NK-92 (cell line): ENCODE measurements around the gene TARBP1.
"Not testable (repeated sequence)": the region's sequence is repeated elsewhere in the genome, so short reads cannot be mapped to it uniquely, and the experiment has no call there.

Source experiments
- DNase-seq: peaks from one replicate; lab custom pipeline; 2025; ENCODE audit not compliant: unreplicated experiment; lab: John Stamatoyannopoulos, UW

Gene TARBP1

DNA sequence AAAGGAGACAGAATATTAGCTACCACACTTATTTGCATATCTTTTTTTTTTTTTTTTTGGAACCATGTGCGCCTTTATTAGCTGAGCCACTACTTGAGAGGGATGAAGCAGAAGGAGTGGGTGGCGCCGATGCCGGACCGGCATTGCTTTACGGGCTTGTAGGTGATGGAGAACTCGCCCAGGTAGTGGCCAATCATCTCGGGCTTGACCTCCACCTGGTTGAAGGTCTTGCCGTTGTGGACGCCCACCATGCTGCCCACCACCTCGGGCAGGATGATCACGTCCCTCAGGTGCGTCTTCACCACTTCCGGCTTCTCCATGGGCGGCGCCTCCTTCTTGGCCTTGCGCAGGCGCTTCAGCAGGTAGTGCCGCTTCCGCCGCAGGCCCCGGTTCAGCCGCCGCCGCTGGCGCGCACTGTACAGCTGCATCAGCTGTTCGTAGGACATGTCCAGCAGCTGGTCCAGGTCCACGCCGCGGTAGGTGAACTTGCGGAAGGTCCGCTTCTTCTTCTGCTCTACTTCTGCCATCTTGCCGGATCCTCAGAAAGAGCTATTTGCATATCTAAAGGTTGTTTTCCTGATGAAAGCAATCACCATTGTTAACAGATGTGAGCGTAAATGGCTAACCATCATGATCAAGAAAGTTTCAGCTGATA lies 122.2 kb downstream of the TARBP1 start:
- DNase-seq = not testable (repeated sequence)

DNA sequence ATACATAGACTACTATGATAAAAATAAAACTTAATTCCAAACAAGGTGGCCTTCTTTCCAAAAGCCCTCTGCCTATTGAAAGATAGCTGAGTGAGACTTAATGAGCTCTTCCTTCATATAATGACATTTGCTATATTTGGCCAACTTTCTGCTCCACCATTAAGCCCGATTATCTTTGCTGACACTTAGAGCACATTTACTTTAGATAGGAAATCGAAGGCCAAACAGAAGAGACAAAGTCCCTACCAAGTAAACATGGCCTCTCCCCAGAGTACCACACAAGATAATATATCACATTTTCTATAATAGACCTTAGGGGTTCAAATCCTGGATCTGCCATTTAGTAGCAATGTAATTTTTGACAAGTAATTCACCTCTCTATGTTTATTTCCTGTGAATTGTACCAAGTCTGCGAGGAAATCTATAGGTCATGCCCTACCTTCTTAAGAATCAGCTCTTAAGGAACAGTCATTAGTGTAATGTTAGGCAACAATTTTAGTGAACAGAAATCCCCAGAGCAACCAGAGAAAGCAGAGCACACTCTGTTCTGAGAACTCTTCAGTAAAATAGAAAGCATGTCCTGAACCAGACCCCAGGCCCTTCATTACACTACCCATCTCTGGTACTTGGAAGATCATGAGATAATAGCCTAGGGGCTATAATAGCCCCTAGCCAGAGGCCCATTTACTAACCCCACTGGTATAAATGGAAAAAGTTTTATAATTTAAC lies 123.0 kb downstream of the TARBP1 start:
- no peak for DNase-seq

DNA sequence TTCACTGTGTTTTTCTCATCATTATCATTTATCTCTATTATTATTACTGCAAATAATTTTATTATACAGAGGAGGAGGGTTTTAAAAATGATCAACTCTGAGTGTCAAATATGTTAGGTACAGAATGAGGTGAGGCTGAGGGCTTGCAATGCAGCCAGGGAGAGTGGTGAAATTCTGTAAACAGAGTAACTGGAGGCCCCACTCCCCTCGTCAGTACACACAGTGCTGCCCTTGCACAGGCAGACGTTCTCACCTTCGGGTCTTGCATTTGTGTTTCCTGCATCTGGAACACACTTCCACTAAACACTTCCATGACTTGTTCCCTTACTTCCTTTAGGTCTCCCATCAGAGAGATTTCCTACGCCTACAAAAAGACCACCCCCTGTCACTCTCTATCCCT lies 130.0 kb downstream of the TARBP1 start:
- DNase-seq = no peak

DNA sequence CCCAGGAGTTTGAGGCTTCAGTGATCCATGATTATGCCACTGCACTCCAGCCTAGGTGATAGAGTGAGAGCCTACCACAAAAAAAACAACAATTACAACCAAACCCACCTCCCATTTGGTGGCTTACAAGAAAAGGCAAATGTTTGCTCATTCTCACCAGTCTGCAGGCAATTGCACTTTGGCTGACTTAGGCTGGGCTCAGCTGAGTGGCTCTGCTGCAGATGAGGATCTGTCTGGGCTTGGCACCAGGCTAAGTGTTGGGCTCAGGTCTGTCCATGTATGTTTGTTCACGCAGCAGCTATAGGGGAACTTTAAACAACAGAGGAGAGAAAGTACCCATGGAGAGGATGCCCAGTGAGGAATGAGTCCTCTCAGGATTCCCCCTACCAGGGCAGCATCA lies 133.7 kb downstream of the TARBP1 start:
- DNase-seq = no peak

DNA sequence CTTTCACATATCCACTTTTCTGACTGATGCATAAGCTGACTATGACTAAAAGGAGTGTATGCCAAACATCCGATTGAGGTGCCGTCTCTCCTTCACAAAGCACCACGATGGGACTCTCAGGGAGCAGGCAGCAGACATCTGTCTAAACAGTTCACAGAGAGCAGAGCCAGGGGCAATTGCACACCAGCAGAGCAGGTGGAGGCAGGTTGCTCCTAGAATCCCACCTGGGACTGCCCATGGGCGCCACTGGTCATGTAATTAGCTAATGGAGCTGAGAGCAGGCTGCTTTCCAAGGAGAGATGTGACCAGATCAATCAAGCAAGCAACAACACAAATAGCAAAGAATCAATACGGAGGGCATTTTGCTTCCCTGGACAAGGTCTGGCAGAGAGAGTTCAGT lies 136.2 kb downstream of the TARBP1 start:
- no peak for DNase-seq
